ENCODE results near the gene FAM72D.
"Not testable (repeated sequence)": the region's sequence is repeated elsewhere in the genome, so short reads cannot be mapped to it uniquely, and the experiment has no call there.

The FAM72D gene

GRCh38 chr1:145095284-145096057 lies at the start of gene FAM72D, which contains the start of gene SRGAP2B:
Gene FAM72D (plus strand): TSS chr1:145095974. CDS start chr1:145096848, 874 bp downstream.
Gene SRGAP2B (minus strand): TSS chr1:145095328. CDS start chr1:145092901, 2,427 bp downstream.
- DNase-seq: not testable (repeated sequence)

GRCh38 chr1:145047553-145047952 lies 48.2 kb upstream of the FAM72D start:
- DNase-seq: not testable (repeated sequence)

- DNase-seq: not testable (repeated sequence)
Observed at GRCh38 chr1:145048181-145048856, 47.5 kb upstream of the FAM72D start.

GRCh38 chr1:145052019-145052776 lies 43.6 kb upstream of the FAM72D start:
- DNase-seq: not testable (repeated sequence)

GRCh38 chr1:145053428-145053827 lies 42.3 kb upstream of the FAM72D start:
- DNase-seq: not testable (repeated sequence)

GRCh38 chr1:145055217-145055760 lies 40.5 kb upstream of the FAM72D start:
- DNase-seq: not testable (repeated sequence)

- not testable (repeated sequence) for DNase-seq
Observed at GRCh38 chr1:145058184-145058583, 37.6 kb upstream of the FAM72D start.

- DNase-seq: not testable (repeated sequence)
Observed at GRCh38 chr1:145063285-145063684, 32.5 kb upstream of the FAM72D start.

- DNase-seq: not testable (repeated sequence)
Observed at GRCh38 chr1:145063941-145064648, 31.7 kb upstream of the FAM72D start.

- not testable (repeated sequence) for DNase-seq
Observed at GRCh38 chr1:145065194-145065826, 30.5 kb upstream of the FAM72D start.

- not testable (repeated sequence) for DNase-seq
Observed at GRCh38 chr1:145066486-145066885, 29.3 kb upstream of the FAM72D start.

- DNase-seq: not testable (repeated sequence)
Observed at GRCh38 chr1:145071569-145071968, 24.2 kb upstream of the FAM72D start.

GRCh38 chr1:145074021-145074559 lies 21.7 kb upstream of the FAM72D start:
- not testable (repeated sequence) for DNase-seq

- DNase-seq: not testable (repeated sequence)
Observed at GRCh38 chr1:145076877-145077276, 18.9 kb upstream of the FAM72D start.

GRCh38 chr1:145077872-145078786 lies 17.6 kb upstream of the FAM72D start:
- not testable (repeated sequence) for DNase-seq

- not testable (repeated sequence) for DNase-seq
Observed at GRCh38 chr1:145078787-145079370, 16.9 kb upstream of the FAM72D start.

- not testable (repeated sequence) for DNase-seq
Observed at GRCh38 chr1:145079737-145080136, 16.0 kb upstream of the FAM72D start.

- not testable (repeated sequence) for DNase-seq
Observed at GRCh38 chr1:145080193-145080592, 15.6 kb upstream of the FAM72D start.

- DNase-seq: not testable (repeated sequence)
Observed at GRCh38 chr1:145082483-145083255, 13.1 kb upstream of the FAM72D start.
